Measurements from ENCODE around the gene PRKCB.
A peak's percentile ranks its signal among the peaks of the same experiment; 100 is the strongest.
"Not testable (repeated sequence)": the region's sequence is repeated elsewhere in the genome, so short reads cannot be mapped to it uniquely, and the experiment has no call there.

Gene PRKCB

GRCh38 chr16:23905027-23905426 is 69.2 kb downstream of the PRKCB start:
- no peak for DNase-seq

- DNase-seq: no peak
Measured at GRCh38 chr16:23907457-23907902, 71.7 kb downstream of the PRKCB start.

- DNase-seq: no peak
Measured at GRCh38 chr16:23907903-23908302, 72.1 kb downstream of the PRKCB start.

- no peak for DNase-seq
Measured at GRCh38 chr16:23908790-23909189, 73.0 kb downstream of the PRKCB start.

- no peak for DNase-seq
Measured at GRCh38 chr16:23909792-23910418, 74.1 kb downstream of the PRKCB start.

GRCh38 chr16:23914946-23915530 is 79.3 kb downstream of the PRKCB start:
- no peak for DNase-seq

- DNase-seq: not testable (repeated sequence)
Measured at GRCh38 chr16:23916552-23916951, 80.8 kb downstream of the PRKCB start.

- no peak for DNase-seq
Measured at GRCh38 chr16:23917621-23918020, 81.8 kb downstream of the PRKCB start.

- DNase-seq: no peak
Measured at GRCh38 chr16:23920446-23920845, 84.7 kb downstream of the PRKCB start.

GRCh38 chr16:23920899-23921298 is 85.1 kb downstream of the PRKCB start:
- peak in 1 of 2 experiments; percentile 33 for DNase-seq

GRCh38 chr16:23922406-23922805 is 86.6 kb downstream of the PRKCB start:
- no peak for DNase-seq

GRCh38 chr16:23924128-23924527 is 88.3 kb downstream of the PRKCB start:
- DNase-seq: no peak

GRCh38 chr16:23927796-23928195 is 92.0 kb downstream of the PRKCB start:
- DNase-seq: no peak

GRCh38 chr16:23929237-23929636 is 93.5 kb downstream of the PRKCB start:
- DNase-seq: no peak

- no peak for DNase-seq
Measured at GRCh38 chr16:23929856-23930255, 94.1 kb downstream of the PRKCB start.

GRCh38 chr16:23930791-23931190 is 95.0 kb downstream of the PRKCB start:
- no peak for DNase-seq

GRCh38 chr16:23931199-23931598 is 95.4 kb downstream of the PRKCB start:
- DNase-seq: no peak

- DNase-seq: not testable (repeated sequence)
Measured at GRCh38 chr16:23933650-23934049, 97.9 kb downstream of the PRKCB start.

- DNase-seq: no peak
Measured at GRCh38 chr16:23934610-23935236, 98.9 kb downstream of the PRKCB start.

- no peak for DNase-seq
Measured at GRCh38 chr16:23940111-23940510, 104.3 kb downstream of the PRKCB start.

GRCh38 chr16:23941025-23941424 is 105.2 kb downstream of the PRKCB start:
- DNase-seq: no peak

GRCh38 chr16:23941963-23942564 is 106.3 kb downstream of the PRKCB start:
- DNase-seq: no peak

- no peak for DNase-seq
Measured at GRCh38 chr16:23943604-23944003, 107.8 kb downstream of the PRKCB start.

GRCh38 chr16:23944381-23944780 is 108.6 kb downstream of the PRKCB start:
- DNase-seq: no peak

All from activated T-cell treated with anti-CD3 and anti-CD28 coated beads, Interleukin-2, amount 50 U/mL, for 48 hours (primary cell).